Suprapubic skin (tissue), 4 donors: ENCODE data around the gene ZDHHC11. TPM values are rescaled to one million over a fixed set of nuclear protein-coding genes. Genes with fewer than 3 reads are reported as not detected.
"Not testable (repeated sequence)": the region's sequence is repeated elsewhere in the genome, so short reads cannot be mapped to it uniquely, and the experiment has no call there.

ENCODE experiments used
- DNase-seq, 2 donors: peaks; one replicate each; pipeline ENCODE4 v3.0.0-alpha.2; 2019; ENCODE audit warnings: low spot score in 2 of 2
- H3K27ac ChIP-seq: fragments of 200-600 bp; sonication (generic); one replicate; pipeline ENCODE4 v1.5.1; 2019
- H3K27me3 ChIP-seq: fragments of 200-600 bp; sonication (generic); one replicate; pipeline ENCODE4 v1.5.1; 2019
- H3K36me3 ChIP-seq: fragments of 200-600 bp; sonication (generic); one replicate; pipeline ENCODE4 v1.5.1; 2019
- H3K4me1 ChIP-seq: fragments of 200-600 bp; sonication (generic); one replicate; pipeline ENCODE4 v1.5.1; 2019
- H3K4me3 ChIP-seq: fragments of 200-600 bp; sonication (generic); one replicate; pipeline ENCODE4 v1.5.1; 2019; ENCODE audit warnings: mild to moderate bottlenecking
- H3K9me3 ChIP-seq: fragments of 200-600 bp; sonication (generic); one replicate; pipeline ENCODE4 v1.5.1; 2019
- CTCF ChIP-seq, 2 donors: fragments of 200-600 bp in 1 of 2; fragments of 450-650 bp in 1 of 2; sonication (generic) in 1 of 2; IDR thresholded peaks; one replicate each; pipeline ENCODE4 v1.5.1; 2016 to 2019; ENCODE audit warnings: antibody characterized with exemption in 2 of 2, mild to moderate bottlenecking in 1 of 2, moderate library complexity in 1 of 2
- EP300 ChIP-seq: sonication (generic); formaldehyde crosslinking; IDR thresholded peaks from one replicate; pipeline ENCODE4 v1.6.1; 2017; ENCODE audit warnings: antibody characterized with exemption
- POLR2A ChIP-seq, 2 donors: fragments of 450-650 bp; IDR thresholded peaks; one replicate each; pipeline ENCODE4 v1.6.1; 2017; ENCODE audit warnings: antibody characterized with exemption in 2 of 2, mild to moderate bottlenecking in 2 of 2, moderate library complexity in 2 of 2
- POLR2AphosphoS5 ChIP-seq, 3 donors: sonication (generic); formaldehyde crosslinking; IDR thresholded peaks; one replicate each; pipeline ENCODE4 v1.6.1; 2017; ENCODE audit warnings: antibody characterized with exemption in 3 of 3
- WGBS: methylation state at CpG from one replicate; pipeline ENCODE4 v1.1.5; 2018; 5-methylcytosine and 5-hydroxymethylcytosine counted together
- total RNA-seq, 4 donors: library from RNA; depleted of rRNA; stranded (reverse); fragments of >200 nt; gene quantifications; one replicate each; pipeline ENCODE4 v1.1.0, GENCODE V29; 2016

The ZDHHC11 gene
- total RNA-seq, 4 donors from 2014 or later: 7.5 to 81.5 (median 22.6) TPM

- TF ChIP-seq EP300: no peak
- no peak for TF ChIP-seq POLR2AphosphoS5 (IDR thresholded peaks at IDR 0.05)
- no peak for TF ChIP-seq POLR2A (IDR thresholded peaks at IDR 0.05)
- TF ChIP-seq CTCF (IDR thresholded peaks at IDR 0.05): no peak
- Histone ChIP-seq H3K9me3 (no peaks in the 10 kb centered on the region), H3K4me3 (no peak overlapping the region), H3K36me3 (no peaks in the 10 kb centered on the region), H3K27ac (no peak overlapping the region), H3K4me1 (no peaks in the 10 kb centered on the region), H3K27me3 (no peaks in the 10 kb centered on the region)
- DNase-seq: peak; percentile 66 to 78
- 88% methylated on average over 29 of the region's 32 CpGs for WGBS
Measured at GRCh38 chr5:766666-767431, 83.9 kb downstream of the ZDHHC11 start.

DNA sequence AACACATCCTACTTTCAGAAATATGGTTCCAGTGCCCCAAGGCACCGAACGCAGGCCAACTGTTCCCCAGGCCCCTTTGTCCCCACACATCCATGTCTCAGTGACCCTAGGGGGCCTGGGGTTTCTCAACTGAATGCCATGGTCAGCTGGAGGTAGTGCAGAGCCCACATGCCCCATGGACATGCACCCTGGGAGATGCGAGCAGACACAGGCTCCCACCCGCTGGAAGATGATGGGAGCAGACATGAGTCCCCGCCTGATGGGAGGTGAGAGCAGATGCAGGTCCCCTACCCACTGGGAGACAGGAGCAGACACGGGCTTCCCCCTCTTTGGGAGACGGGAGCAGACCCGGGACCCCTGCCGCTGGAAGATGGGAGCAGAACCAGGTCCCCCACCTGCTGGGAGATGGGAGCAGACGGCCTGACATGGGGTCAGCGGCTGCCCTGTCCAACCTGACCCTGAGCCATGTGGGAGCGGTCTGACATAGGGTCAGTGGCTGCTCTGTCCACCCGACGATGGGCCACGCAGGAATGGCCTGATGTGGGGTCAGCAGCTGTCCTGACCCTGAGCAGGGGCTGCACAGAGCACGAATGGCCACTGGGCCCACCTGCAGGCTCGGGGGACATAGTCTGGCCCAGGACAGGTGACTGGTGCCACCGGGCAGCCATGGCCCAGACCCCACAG lies 84.7 kb downstream of the ZDHHC11 start:
- peak; percentile 64 to 78 for DNase-seq
- Histone ChIP-seq H3K36me3 (no peaks in the 10 kb centered on the region), H3K27ac (no peak overlapping the region), H3K4me1 (no peaks in the 10 kb centered on the region), H3K9me3 (no peaks in the 10 kb centered on the region), H3K27me3 (no peaks in the 10 kb centered on the region), H3K4me3 (no peak overlapping the region)
- 92% methylated on average over 18 of the region's 18 CpGs for WGBS
- TF ChIP-seq CTCF (IDR thresholded peaks at IDR 0.05) (no peak), EP300 (no peak), POLR2AphosphoS5 (IDR thresholded peaks at IDR 0.05) (no peak), POLR2A (IDR thresholded peaks at IDR 0.05) (no peak)

- Histone ChIP-seq H3K4me3 (no peak overlapping the region), H3K9me3 (no peaks in the 10 kb centered on the region), H3K36me3 (no peaks in the 10 kb centered on the region), H3K27me3 (no peaks in the 10 kb centered on the region), H3K4me1 (peaks cover 10% of the 10 kb centered on the region), H3K27ac (no peak overlapping the region)
- DNase-seq: peak; percentile 70 to 80
- TF ChIP-seq POLR2AphosphoS5 (IDR thresholded peaks at IDR 0.05) (no peak), POLR2A (IDR thresholded peaks at IDR 0.05) (no peak), EP300 (no peak), CTCF (IDR thresholded peaks at IDR 0.05) (no peak)
- 92% methylated on average over 31 of the region's 31 CpGs for WGBS
Measured at GRCh38 chr5:763998-764781, 86.6 kb downstream of the ZDHHC11 start.

- Histone ChIP-seq H3K9me3 (no peaks in the 10 kb centered on the region), H3K27me3 (no peaks in the 10 kb centered on the region), H3K27ac (no peak overlapping the region), H3K4me3 (no peak overlapping the region), H3K36me3 (no peaks in the 10 kb centered on the region), H3K4me1 (peaks cover 18% of the 10 kb centered on the region)
- no peak for TF ChIP-seq EP300
- TF ChIP-seq CTCF (IDR thresholded peaks at IDR 0.05): peak in 1 of 2 donors; percentile 1
- DNase-seq: peak in 1 of 2 donors; percentile 38
- 82% methylated on average over 5 of the region's 5 CpGs for whole genome bisulfite sequencing
Measured at GRCh38 chr5:763397-763796, 87.4 kb downstream of the ZDHHC11 start.

DNA sequence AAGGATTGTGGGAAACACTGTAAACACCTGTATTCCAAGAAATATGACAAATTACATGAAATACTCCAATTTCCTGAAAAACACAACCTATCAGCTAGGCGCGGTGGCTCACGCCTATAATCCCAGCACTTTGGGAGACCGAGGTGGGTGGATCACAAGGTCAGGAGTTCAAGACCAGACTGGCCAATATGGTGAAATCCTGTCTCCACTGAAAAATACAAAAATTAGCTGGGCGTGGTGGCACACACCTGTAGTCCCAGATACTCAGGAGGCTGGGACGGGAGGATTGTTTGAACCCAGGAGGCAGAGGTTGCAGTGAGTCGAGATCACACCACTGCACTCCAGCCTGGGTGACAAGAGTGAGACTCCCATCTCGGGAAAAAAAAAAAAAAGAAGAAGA lies 87.8 kb downstream of the ZDHHC11 start:
- not testable (repeated sequence) for H3K27ac ChIP-seq, H3K27me3 ChIP-seq, H3K9me3 ChIP-seq, H3K4me3 ChIP-seq, H3K36me3 ChIP-seq
- peaks cover 22% of the 10 kb centered on the region for H3K4me1 ChIP-seq
- DNase-seq: peak in 1 of 2 donors; percentile 69
- 83% methylated on average over 8 of the region's 8 CpGs for WGBS
